HG03280 (cell line): ENCODE results near the gene NAA15.
"Not testable (repeated sequence)": the region's sequence is repeated elsewhere in the genome, so short reads cannot be mapped to it uniquely, and the experiment has no call there.

Experiments used
- ATAC-seq: cut with Tn5 transposase; IDR thresholded peaks from one replicate; pipeline ENCODE4 v1.9.1; 2021; ENCODE audit warnings: mild to moderate bottlenecking, moderate library complexity; ENCODE audit not compliant: unreplicated experiment

Gene NAA15

DNA sequence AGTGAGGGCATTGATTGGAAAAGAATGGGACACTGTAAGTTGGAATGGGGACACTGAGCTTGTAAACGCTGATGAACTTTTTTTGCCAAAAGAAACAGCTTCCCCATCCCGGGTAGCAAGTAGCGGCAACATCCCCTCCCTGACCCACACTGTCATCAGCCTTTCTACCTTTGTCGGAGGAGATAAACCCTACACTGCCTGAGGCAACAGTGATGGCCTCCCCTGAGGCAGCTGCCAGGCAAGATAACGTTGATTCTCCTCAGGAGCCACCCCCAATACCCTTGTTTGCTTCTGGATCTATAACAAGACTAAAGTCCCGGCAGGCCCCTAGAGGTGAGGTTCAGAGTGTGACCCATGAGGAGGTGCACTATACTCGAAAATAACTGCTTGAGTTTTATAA, 142.4 kb downstream of the NAA15 start:
- no peak for ATAC-seq

DNA sequence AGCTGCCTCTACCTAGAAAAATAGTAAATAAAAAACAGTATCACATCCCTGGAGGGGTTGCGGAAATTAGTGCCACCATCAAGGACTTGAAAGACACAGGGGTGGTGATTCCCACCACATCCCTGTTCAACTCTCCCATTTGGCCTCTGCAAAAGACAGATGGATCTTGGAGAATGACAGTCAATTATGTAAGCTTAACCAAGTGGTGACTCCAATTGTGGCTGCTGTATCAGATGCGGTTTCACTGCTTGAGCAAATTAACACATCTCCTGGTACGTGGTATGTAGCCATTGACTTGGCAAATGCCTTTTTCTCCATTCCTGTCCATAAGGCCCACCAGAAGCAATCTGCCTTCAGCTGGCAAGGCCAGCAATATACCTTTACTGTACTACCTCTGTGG, 143.6 kb downstream of the NAA15 start:
- not testable (repeated sequence) for ATAC-seq

GRCh38 chr4:139447078-139447477, 145.8 kb downstream of the NAA15 start:
- ATAC-seq: not testable (repeated sequence)

- no peak for ATAC-seq
These were observed 149.3 kb downstream of the NAA15 start for GRCh38 chr4:139450586-139450985.

GRCh38 chr4:139451997-139452396, 150.7 kb downstream of the NAA15 start:
- no peak for ATAC-seq

- ATAC-seq: peak; percentile 47
These were observed 151.7 kb downstream of the NAA15 start for GRCh38 chr4:139453041-139453370.

GRCh38 chr4:139453371-139454110, 152.2 kb downstream of the NAA15 start:
- ATAC-seq: peak; percentile 89

GRCh38 chr4:139454111-139455045, 153.1 kb downstream of the NAA15 start, which contains the start of gene RAB33B:
Gene RAB33B, plus strand, starts transcription at chr4:139454121. Its CDS starts 75 bp downstream, at chr4:139454196.
- no peak for ATAC-seq

DNA sequence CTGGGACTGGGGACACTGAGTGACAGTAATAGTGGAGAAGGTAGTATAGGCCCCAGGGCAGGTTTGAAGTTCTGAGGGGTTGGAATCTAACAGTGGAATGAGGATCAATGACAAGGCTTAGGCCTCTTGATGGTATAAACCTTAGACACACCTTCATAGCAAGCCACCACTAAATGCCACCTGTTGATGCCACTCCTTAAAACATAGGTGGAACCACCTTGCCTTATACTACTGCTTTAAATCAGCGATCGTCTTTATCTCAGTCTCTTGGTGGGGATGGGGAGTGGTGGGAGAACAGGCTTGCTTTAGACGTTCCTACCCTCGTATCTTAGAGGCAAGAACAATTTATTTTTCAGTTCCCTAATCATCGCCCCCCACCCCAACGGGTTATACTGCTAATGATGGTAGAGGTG, 153.8 kb downstream of the NAA15 start:
- no peak for ATAC-seq

DNA sequence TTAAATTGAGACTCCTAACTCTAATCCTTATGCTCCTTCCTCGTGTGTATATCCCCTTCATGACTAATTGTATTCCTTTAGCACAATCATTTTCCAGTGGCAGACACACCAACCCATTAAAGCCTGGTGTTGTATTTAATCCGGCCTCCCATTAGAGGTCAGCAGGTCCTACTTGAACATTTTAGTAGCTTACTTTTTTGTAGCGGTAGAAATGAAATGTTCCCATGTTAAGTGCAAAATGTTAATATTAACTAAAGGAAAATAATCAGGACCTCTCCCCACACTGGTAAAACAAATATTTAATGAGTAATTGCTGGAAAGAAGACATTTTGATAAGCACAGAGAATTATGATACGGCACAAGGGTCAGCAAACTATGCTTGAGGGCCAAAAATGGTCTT, 156.0 kb downstream of the NAA15 start:
- no peak for ATAC-seq

DNA sequence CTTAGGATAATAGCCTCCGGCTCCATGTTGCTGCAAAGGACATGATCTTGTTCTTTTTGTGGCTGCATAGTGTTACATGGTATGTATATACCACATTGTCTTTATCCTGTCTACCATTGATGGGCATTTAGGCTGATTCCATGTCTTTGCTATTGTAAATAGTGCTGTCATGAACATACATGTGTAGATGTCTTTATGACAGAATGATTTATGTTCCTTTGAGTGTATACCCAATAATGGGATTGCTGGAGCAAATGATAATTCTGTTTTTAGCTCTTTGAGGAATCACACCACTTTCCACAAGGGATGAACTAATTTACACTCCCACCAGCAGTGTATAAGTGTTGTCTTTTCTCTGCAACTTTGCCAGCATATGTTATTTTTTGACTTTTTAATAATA, 157.2 kb downstream of the NAA15 start:
- ATAC-seq: no peak

DNA sequence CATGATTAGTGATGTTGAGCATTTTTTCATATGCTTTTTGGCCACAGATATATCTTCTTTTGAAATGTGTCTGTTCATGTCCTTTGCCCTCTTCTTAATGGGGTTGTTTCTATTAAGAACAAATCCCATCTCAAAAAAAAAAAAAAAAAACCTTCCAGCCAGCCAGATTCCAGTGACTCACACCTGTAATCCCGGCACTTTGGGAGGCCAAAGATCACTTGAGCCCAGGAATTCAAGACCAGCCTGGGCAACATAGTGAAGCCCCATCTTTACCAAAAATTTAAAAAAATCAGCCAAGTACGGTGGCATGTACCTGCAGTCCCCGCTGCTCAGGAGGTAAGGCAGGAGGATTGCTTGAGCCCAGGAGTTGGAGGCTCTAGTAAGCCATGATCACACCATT, 157.7 kb downstream of the NAA15 start:
- ATAC-seq: no peak

GRCh38 chr4:139460565-139460964, 159.3 kb downstream of the NAA15 start:
- no peak for ATAC-seq

DNA sequence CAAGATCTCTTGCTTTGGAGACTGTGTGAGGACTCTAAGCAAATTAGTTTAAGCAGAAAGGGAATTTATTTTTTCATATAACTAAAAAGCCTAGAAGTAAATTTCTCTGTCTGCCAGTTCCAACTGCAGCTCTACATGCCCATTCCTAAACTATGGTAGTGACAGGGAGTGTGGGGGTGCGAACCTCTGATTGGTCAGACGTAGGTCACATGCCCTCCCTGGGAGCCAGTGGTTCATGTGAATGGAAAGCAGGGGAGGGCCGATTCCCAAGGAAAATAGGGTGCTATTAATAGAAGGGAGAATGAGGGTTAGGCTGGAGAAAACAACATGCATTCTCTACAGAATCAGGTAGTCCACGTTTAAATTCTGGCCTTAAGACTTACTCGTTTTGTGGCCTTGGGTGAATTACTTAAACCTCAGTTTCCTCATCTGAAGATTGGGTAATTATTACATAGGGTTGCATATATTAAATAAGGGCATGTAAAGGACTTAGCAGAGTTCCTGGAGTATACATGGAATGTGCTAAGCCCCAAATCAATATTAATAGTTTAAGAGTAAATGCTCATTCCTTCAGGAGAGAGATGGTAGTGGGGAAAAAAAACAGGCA, 159.8 kb downstream of the NAA15 start:
- ATAC-seq: no peak

- not testable (repeated sequence) for ATAC-seq
These were observed 163.2 kb downstream of the NAA15 start for GRCh38 chr4:139464512-139464911.

DNA sequence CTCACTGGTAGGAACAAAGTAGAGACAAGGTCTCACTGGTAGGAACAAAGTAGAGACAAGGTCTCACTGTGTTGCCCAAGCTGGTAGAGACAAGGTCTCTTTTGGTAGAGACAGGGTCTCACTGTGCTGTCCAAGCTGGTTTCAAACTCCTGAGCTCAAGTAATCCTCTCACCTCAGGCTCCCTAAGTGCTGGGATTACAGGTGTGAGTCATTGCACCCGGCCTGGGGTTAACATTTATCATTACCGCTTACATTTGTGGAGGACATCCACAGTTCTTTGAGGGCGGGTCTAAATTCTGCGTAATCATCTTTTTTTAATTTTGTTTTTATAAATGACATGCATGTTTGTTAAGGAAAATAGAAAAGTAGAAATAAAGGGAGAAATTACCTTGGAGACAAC, 164.6 kb downstream of the NAA15 start:
- ATAC-seq: no peak

DNA sequence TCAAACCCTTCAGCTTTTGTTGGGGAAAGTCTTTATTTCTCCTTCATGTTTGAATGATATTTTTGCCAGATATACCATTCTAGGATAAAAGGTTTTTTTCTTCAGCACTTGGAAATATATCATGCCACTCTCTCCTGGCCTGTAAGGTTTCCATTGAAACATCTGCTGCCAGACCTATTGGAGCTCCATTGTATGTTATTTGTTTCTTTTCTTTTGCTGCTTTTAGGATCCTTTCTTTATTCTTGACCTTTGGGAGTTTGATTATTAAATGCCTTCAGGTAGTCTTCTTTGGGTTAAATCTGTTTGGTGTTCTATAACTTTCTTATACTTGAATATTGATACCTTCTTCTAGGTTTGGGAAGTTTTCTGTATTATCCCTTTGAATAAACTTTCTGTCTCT, 167.5 kb downstream of the NAA15 start:
- not testable (repeated sequence) for ATAC-seq

DNA sequence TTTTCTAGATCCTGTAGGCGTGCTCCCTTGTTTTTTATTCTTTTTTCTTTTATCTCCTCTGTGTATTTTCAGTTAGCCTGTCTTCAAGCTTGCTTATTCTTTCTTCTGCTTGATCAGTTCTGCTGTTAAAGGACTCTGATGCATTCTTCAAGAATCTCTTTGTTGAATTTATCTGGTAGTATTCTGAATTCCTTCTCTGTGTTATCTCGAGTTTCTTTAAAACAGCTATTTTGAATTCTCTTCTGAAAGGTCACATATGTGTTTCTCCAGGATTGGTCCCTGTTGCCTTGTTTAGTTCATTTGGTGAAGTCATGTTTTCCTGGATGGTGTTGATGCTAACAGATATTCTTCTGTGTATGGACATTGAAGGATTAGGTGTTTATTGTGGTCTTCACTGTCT, 167.9 kb downstream of the NAA15 start:
- no peak for ATAC-seq
